HepG2 (cell line): ENCODE data around the gene LIN7A.

Source experiments
- CHD2 ChIP-seq: IDR thresholded peaks from 2 replicates; pipeline ENCODE4 v1.6.1; 2011; ENCODE audit warnings: low read depth, low read length, improper control_type of control experiment
- CREB1 ChIP-seq, 2 experiments: fragments of 450-650 bp in 1 of 2; IDR thresholded peaks; 2 replicates each; pipeline ENCODE4 v1.6.1; 2016 to 2017; ENCODE audit warnings: control low read depth in 1 of 2, mild to moderate bottlenecking in 1 of 2, missing compliant biosample characterization in 1 of 2, missing genetic modification characterization in 1 of 2
- HNRNPK ChIP-seq: fragments of 200-400 bp; formaldehyde crosslinking; IDR thresholded peaks from 2 replicates; pipeline ENCODE4 v1.6.1; 2018; ENCODE audit warnings: low read length, low read depth, moderate library complexity, mild to moderate bottlenecking; ENCODE audit not compliant: poor library complexity, severe bottlenecking
- POLR2A ChIP-seq, 2 experiments: IDR thresholded peaks; 2 replicates each; pipeline ENCODE4 v1.6.1; 2011; ENCODE audit warnings: low read depth in 2 of 2, low read length in 2 of 2, mild to moderate bottlenecking in 1 of 2, moderate library complexity in 1 of 2; ENCODE audit not compliant: insufficient read depth in 1 of 2
- SP2 ChIP-seq: sonication (generic); formaldehyde crosslinking; IDR thresholded peaks from 2 replicates; pipeline ENCODE4 v1.5.1; 2020; ENCODE audit warnings: mild to moderate bottlenecking, missing genetic modification reagents
- ZNF350 ChIP-seq: sonication (generic); formaldehyde crosslinking; IDR thresholded peaks from 2 replicates; pipeline ENCODE4 v1.4.0; 2020; ENCODE audit warnings: mild to moderate bottlenecking, low read depth, missing genetic modification reagents, borderline replicate concordance
- ZNF550 ChIP-seq: sonication (generic); formaldehyde crosslinking; IDR thresholded peaks from 2 replicates; pipeline ENCODE4 v1.4.0; 2020; ENCODE audit warnings: mild to moderate bottlenecking, missing genetic modification reagents, borderline replicate concordance
- TF ChIP-seq, protein P1 (sequence below): sonication (generic); formaldehyde crosslinking; IDR thresholded peaks from 2 replicates; pipeline ENCODE4 v1.4.0; 2020; ENCODE audit warnings: missing genetic modification reagents
- TF ChIP-seq, protein P2 (sequence below): sonication (generic); formaldehyde crosslinking; IDR thresholded peaks from 2 replicates; pipeline ENCODE4 v1.5.0; 2020; ENCODE audit warnings: missing genetic modification reagents
- TF ChIP-seq, protein P3 (sequence below): sonication (generic); formaldehyde crosslinking; IDR thresholded peaks from 2 replicates; pipeline ENCODE4 v1.4.0; 2020; ENCODE audit warnings: mild to moderate bottlenecking, missing genetic modification reagents
- TF ChIP-seq, protein P4 (sequence below): sonication (generic); formaldehyde crosslinking; IDR thresholded peaks from 2 replicates; pipeline ENCODE4 v1.5.0; 2020; ENCODE audit warnings: mild to moderate bottlenecking, missing genetic modification reagents, moderate library complexity
- TF ChIP-seq, protein P5 (sequence below): sonication (generic); formaldehyde crosslinking; IDR thresholded peaks from 2 replicates; pipeline ENCODE4 v1.5.1; 2020; ENCODE audit warnings: missing genetic modification reagents, mild to moderate bottlenecking, borderline replicate concordance

DNA sequence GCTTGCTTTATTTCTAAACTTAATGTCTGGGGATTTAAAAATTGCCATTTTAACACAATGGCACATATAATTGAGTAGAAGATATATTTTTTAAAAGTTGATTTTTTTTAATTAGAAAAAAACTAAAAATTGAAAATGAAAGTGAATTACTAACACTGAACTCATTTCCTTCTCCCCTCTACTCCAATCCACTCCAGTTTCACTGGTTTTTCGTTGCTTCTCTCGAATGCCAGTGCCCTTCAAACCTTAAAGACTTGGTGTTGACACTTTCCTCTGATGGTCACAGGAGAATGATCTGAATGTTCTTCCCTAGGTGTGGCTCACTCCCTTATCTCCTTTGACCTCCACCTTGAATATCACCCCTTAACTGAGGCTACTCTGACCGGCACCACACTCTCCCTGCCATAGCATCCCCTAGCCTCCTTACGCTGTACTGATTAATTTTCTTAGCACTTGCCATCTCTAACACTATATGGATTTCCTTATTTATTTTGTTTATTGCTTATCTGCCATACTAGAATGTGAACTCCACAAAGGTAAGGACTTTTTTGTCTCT lies 107.1 kb downstream of the LIN7A start:
- TF ChIP-seq, protein P1, sequence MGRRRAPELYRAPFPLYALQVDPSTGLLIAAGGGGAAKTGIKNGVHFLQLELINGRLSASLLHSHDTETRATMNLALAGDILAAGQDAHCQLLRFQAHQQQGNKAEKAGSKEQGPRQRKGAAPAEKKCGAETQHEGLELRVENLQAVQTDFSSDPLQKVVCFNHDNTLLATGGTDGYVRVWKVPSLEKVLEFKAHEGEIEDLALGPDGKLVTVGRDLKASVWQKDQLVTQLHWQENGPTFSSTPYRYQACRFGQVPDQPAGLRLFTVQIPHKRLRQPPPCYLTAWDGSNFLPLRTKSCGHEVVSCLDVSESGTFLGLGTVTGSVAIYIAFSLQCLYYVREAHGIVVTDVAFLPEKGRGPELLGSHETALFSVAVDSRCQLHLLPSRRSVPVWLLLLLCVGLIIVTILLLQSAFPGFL (CRISPR knock-in tag) = no peak
- TF ChIP-seq, protein P2, sequence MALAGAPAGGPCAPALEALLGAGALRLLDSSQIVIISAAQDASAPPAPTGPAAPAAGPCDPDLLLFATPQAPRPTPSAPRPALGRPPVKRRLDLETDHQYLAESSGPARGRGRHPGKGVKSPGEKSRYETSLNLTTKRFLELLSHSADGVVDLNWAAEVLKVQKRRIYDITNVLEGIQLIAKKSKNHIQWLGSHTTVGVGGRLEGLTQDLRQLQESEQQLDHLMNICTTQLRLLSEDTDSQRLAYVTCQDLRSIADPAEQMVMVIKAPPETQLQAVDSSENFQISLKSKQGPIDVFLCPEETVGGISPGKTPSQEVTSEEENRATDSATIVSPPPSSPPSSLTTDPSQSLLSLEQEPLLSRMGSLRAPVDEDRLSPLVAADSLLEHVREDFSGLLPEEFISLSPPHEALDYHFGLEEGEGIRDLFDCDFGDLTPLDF = no peak
- no peak for TF ChIP-seq CHD2
- TF ChIP-seq, protein P3, sequence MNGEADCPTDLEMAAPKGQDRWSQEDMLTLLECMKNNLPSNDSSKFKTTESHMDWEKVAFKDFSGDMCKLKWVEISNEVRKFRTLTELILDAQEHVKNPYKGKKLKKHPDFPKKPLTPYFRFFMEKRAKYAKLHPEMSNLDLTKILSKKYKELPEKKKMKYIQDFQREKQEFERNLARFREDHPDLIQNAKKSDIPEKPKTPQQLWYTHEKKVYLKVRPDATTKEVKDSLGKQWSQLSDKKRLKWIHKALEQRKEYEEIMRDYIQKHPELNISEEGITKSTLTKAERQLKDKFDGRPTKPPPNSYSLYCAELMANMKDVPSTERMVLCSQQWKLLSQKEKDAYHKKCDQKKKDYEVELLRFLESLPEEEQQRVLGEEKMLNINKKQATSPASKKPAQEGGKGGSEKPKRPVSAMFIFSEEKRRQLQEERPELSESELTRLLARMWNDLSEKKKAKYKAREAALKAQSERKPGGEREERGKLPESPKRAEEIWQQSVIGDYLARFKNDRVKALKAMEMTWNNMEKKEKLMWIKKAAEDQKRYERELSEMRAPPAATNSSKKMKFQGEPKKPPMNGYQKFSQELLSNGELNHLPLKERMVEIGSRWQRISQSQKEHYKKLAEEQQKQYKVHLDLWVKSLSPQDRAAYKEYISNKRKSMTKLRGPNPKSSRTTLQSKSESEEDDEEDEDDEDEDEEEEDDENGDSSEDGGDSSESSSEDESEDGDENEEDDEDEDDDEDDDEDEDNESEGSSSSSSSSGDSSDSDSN (CRISPR knock-in tag) = no peak
- no peak for TF ChIP-seq HNRNPK
- TF ChIP-seq ZNF550 (CRISPR knock-in tag) = no peak
- no peak for TF ChIP-seq POLR2A (IDR thresholded peaks at IDR 0.05; ENCODE audit: insufficient read depth in 1 of 2, low read depth in 2 of 2, low read length in 2 of 2)
- TF ChIP-seq, protein P4, sequence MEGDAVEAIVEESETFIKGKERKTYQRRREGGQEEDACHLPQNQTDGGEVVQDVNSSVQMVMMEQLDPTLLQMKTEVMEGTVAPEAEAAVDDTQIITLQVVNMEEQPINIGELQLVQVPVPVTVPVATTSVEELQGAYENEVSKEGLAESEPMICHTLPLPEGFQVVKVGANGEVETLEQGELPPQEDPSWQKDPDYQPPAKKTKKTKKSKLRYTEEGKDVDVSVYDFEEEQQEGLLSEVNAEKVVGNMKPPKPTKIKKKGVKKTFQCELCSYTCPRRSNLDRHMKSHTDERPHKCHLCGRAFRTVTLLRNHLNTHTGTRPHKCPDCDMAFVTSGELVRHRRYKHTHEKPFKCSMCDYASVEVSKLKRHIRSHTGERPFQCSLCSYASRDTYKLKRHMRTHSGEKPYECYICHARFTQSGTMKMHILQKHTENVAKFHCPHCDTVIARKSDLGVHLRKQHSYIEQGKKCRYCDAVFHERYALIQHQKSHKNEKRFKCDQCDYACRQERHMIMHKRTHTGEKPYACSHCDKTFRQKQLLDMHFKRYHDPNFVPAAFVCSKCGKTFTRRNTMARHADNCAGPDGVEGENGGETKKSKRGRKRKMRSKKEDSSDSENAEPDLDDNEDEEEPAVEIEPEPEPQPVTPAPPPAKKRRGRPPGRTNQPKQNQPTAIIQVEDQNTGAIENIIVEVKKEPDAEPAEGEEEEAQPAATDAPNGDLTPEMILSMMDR (CRISPR knock-in tag) = no peak
- no peak for TF ChIP-seq CREB1 (IDR thresholded peaks at IDR 0.05)
- TF ChIP-seq CREB1 (CRISPR knock-in tag; IDR thresholded peaks at IDR 0.05) = no peak
- TF ChIP-seq ZNF350 (CRISPR knock-in tag) = no peak
- TF ChIP-seq SP2 (CRISPR knock-in tag) = no peak
- TF ChIP-seq, protein P5, sequence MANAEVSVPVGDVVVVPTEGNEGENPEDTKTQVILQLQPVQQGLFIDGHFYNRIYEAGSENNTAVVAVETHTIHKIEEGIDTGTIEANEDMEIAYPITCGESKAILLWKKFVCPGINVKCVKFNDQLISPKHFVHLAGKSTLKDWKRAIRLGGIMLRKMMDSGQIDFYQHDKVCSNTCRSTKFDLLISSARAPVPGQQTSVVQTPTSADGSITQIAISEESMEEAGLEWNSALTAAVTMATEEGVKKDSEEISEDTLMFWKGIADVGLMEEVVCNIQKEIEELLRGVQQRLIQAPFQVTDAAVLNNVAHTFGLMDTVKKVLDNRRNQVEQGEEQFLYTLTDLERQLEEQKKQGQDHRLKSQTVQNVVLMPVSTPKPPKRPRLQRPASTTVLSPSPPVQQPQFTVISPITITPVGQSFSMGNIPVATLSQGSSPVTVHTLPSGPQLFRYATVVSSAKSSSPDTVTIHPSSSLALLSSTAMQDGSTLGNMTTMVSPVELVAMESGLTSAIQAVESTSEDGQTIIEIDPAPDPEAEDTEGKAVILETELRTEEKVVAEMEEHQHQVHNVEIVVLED = no peak
